ENCODE data around the gene EHD1. TPM values are rescaled to one million over a fixed set of nuclear protein-coding genes. Genes with fewer than 3 reads are reported as not detected.
A peak's percentile ranks its signal among the peaks of the same experiment; 100 is the strongest.

EHD1 gene
- total and polyA plus RNA-seq, 9 of the 15 experiments (the other 6 are each of a cell fraction or from before 2014, with no cell fraction given): 0.46 to 65.0 (median 16.4) TPM

DNA sequence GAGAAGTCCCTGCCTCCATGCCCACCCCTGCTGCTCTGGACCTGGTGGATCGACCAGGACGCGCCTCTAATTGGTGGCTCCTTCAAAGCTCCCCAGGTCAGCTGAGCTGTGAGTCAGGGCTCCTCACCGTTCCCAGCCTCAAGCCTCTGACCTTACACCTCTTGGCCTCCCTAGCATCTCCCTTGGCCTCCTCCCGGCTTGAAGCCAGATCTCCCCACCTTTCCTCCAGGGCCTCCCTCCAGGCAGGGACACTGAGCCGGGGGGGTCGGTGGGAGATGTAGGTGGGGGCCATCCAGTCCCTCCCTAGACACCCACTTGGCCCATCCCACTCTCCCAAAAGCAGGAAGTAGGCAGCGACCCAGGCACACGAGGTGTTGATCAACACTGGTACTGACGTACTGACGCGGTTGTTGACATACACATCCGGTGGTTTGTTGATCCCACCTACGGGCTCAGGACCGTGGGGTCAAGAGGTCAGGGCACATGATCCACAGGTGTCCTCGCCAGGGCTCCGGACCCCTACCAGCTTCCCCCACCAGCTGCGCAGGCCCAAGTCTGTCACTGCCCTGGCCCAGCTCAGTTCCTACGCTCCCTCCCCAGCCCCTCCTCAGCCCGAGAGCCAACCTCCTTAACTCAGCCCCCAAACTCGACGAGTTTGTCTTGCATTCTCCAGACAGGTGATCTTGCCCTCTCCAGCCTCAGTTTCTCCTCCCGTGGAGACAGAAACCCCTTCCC, 37.8 kb upstream of the EHD1 start:
- Histone ChIP-seq H3K27ac (ENCODE audit: extremely low read depth, low read depth, low read length) (peak overlapping the region; percentile 87), H3K9me3 (replicated peaks; ENCODE audit: control insufficient read depth, insufficient read depth, low read depth, low read length) (no peaks in the 10 kb centered on the region), H3K36me3 (ENCODE audit: control insufficient read depth, insufficient read depth, low read length) (peaks cover 30% of the 10 kb centered on the region; the same call in 2 of the 3 replicates), H3K9me1 (ENCODE audit: control insufficient read depth, insufficient read depth, low read length) (peaks cover 5% of the 10 kb centered on the region), H3K4me3 (peak overlapping the region; percentile 87), H3K9ac (ENCODE audit: insufficient read depth in 1 of 2, low read depth in 2 of 2, low read length in 2 of 2) (peak overlapping the region; percentile 92 to 100), H2AFZ (ENCODE audit: low read depth, low read length) (peak overlapping the region; percentile 62), H3K4me2 (ENCODE audit: insufficient read depth, low read length) (peak overlapping the region; percentile 98), H3K27me3 (ENCODE audit: control insufficient read depth in 2 of 2, insufficient read depth in 2 of 2, low read length in 2 of 2) (no peaks in the 10 kb centered on the region), H4K20me1 (replicated peaks; ENCODE audit: control insufficient read depth, insufficient read depth, low read length) (no peaks in the 10 kb centered on the region), H3K79me2 (ENCODE audit: control insufficient read depth, insufficient read depth, low read length) (peaks cover 26% of the 10 kb centered on the region), H3K4me1 (replicated peaks in 1 of 2; ENCODE audit: control insufficient read depth in 2 of 2, insufficient read depth in 2 of 2, low read length in 2 of 2) (peaks cover 18 to 53% of the 10 kb centered on the region in 2 experiments; a peak in 4 of 5 replicates)
- ChIA-PET POLR2A (interaction anchor here (0.6 to 1.3 kb wide), 8 partner anchors 8 to 206 kb away, joined by 3 to 10 read pairs (median 4); partner anchors contain the start of genes ARL2, FAU, MRPL49 and PPP2R5B), CTCF (ENCODE audit: low intra/inter-chr PET ratio) (no interaction called here)
- WGBS (ENCODE audit: insufficient coverage, low coverage, missing lambda C conversion rate): 2% methylated on average over 23 of the region's 23 CpGs
- DNase-seq (ENCODE audit: extremely low read depth in 1 of 4, low spot score in 3 of 4): peak; percentile 66 to 80 (median 70)
- peak; percentile 36 for ATAC-seq
- in situ Hi-C loops (cut with MboI) (no loop called here), intact Hi-C loops (cut with micrococcal nuclease) (no loop called here)
- TSS peak; percentile 59 for BruUV-seq (replicated peaks)
- FAIRE-seq: peak; percentile 72
- TF ChIP-seq, protein P1, sequence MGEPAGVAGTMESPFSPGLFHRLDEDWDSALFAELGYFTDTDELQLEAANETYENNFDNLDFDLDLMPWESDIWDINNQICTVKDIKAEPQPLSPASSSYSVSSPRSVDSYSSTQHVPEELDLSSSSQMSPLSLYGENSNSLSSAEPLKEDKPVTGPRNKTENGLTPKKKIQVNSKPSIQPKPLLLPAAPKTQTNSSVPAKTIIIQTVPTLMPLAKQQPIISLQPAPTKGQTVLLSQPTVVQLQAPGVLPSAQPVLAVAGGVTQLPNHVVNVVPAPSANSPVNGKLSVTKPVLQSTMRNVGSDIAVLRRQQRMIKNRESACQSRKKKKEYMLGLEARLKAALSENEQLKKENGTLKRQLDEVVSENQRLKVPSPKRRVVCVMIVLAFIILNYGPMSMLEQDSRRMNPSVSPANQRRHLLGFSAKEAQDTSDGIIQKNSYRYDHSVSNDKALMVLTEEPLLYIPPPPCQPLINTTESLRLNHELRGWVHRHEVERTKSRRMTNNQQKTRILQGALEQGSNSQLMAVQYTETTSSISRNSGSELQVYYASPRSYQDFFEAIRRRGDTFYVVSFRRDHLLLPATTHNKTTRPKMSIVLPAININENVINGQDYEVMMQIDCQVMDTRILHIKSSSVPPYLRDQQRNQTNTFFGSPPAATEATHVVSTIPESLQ (CRISPR knock-in tag; IDR thresholded peaks at IDR 0.05): no peak
- TF ChIP-seq BRCA1 (IDR thresholded peaks at IDR 0.05): no peak
- TF ChIP-seq BRCA1 (CRISPR knock-in tag; IDR thresholded peaks at IDR 0.05): no peak
- no peak for TF ChIP-seq KLF16 (IDR thresholded peaks at IDR 0.05)
- TF ChIP-seq, protein P2, sequence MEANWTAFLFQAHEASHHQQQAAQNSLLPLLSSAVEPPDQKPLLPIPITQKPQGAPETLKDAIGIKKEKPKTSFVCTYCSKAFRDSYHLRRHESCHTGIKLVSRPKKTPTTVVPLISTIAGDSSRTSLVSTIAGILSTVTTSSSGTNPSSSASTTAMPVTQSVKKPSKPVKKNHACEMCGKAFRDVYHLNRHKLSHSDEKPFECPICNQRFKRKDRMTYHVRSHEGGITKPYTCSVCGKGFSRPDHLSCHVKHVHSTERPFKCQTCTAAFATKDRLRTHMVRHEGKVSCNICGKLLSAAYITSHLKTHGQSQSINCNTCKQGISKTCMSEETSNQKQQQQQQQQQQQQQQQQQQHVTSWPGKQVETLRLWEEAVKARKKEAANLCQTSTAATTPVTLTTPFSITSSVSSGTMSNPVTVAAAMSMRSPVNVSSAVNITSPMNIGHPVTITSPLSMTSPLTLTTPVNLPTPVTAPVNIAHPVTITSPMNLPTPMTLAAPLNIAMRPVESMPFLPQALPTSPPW (CRISPR knock-in tag; IDR thresholded peaks at IDR 0.05): peak; percentile 64
- no peak for TF ChIP-seq ILK (tag; IDR thresholded peaks at IDR 0.05; ENCODE audit: borderline replicate concordance, low read depth)
- no peak for TF ChIP-seq PRPF4 (IDR thresholded peaks at IDR 0.05; ENCODE audit: insufficient read depth, low read depth, low read length, poor library complexity, severe bottlenecking)
- no peak for TF ChIP-seq GATAD2A (IDR thresholded peaks at IDR 0.05)
- TF ChIP-seq TAL1 (IDR thresholded peaks at IDR 0.05): no peak
- TF ChIP-seq, protein P3, sequence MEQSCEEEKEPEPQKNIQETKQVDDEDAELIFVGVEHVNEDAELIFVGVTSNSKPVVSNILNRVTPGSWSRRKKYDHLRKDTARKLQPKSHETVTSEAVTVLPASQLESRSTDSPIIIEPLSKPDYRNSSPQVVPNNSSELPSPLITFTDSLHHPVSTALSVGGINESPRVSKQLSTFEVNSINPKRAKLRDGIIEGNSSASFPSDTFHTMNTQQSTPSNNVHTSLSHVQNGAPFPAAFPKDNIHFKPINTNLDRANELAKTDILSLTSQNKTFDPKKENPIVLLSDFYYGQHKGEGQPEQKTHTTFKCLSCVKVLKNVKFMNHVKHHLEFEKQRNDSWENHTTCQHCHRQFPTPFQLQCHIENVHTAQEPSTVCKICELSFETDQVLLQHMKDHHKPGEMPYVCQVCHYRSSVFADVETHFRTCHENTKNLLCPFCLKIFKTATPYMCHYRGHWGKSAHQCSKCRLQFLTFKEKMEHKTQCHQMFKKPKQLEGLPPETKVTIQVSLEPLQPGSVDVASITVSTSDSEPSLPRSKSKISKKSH (CRISPR knock-in tag; IDR thresholded peaks at IDR 0.05): no peak
- no peak for TF ChIP-seq MCM3 (IDR thresholded peaks at IDR 0.05)
- TF ChIP-seq ZNF507 (tag; conservative IDR thresholded peaks at IDR 0.05): no peak
- TF ChIP-seq WHSC1 (IDR thresholded peaks at IDR 0.05; ENCODE audit: low read length): no peak
- TF ChIP-seq HNRNPK (IDR thresholded peaks at IDR 0.05; ENCODE audit: low read depth, low read length, poor library complexity, severe bottlenecking): no peak
- TF ChIP-seq ZNF324 (CRISPR knock-in tag; IDR thresholded peaks at IDR 0.05): no peak
- TF ChIP-seq ZNF217 (CRISPR knock-in tag; IDR thresholded peaks at IDR 0.05): no peak
- no peak for TF ChIP-seq TAF1 (IDR thresholded peaks at IDR 0.05; ENCODE audit: control insufficient read depth, extremely low read depth, insufficient read depth, low read length, severe bottlenecking)

All from K562 (cell line).